Midbrain (tissue), 1 donor: Measurements from ENCODE around the gene CNDP2.

Experiments used
- DNase-seq: peaks from one replicate; lab custom pipeline; 2025; lab: John Stamatoyannopoulos, UW

CNDP2 gene

DNA sequence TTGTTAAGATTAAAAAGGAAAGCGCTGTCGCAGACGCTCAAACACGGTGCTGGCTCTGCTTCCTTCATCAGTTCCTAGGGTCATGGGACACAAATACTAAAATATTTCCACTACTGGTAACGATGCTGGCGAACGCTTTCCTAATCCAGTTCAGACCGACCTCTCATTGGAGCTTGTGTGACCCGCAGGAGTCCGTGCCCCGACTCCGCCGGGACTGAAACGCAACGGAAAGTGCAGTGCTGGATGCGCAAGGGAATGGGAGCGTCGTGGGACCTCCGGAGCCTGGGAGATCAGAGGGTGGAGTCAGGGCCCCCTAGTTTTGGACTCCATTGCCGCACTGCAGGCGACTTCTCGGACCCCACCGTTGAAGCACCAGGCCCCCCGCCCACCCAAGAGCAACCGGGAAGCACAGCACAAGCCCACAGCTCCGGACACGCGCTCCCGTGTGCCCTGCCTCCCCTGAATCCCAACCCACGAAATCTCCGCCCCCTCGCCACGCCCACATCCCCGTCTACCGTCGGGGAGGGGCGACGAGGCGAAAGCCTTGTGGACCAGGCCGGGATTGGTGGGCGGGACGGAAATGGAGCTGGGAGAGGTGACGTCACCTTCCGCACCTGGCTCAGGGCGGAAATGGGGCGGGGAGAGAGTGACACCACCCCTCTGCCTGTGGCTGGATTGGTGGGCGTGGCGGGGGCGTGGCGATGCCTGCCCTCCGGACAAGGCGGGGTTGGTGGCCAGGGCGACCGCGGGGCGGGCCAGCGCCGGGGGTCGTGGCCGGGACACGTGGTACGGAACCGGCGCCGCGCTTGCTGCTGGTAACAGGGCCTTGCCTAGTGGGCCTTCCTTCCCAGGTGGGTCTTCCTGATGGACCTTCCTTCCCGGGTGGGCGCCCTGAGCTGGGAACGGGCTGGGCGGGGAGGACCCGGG is at the start of gene CNDP2:
Gene CNDP2, plus strand, starts transcription at position 783 of the 927 bp plus-strand sequence. CDS start 3,611 bp downstream, outside the sequence.
- DNase-seq: peak; percentile 100

DNA sequence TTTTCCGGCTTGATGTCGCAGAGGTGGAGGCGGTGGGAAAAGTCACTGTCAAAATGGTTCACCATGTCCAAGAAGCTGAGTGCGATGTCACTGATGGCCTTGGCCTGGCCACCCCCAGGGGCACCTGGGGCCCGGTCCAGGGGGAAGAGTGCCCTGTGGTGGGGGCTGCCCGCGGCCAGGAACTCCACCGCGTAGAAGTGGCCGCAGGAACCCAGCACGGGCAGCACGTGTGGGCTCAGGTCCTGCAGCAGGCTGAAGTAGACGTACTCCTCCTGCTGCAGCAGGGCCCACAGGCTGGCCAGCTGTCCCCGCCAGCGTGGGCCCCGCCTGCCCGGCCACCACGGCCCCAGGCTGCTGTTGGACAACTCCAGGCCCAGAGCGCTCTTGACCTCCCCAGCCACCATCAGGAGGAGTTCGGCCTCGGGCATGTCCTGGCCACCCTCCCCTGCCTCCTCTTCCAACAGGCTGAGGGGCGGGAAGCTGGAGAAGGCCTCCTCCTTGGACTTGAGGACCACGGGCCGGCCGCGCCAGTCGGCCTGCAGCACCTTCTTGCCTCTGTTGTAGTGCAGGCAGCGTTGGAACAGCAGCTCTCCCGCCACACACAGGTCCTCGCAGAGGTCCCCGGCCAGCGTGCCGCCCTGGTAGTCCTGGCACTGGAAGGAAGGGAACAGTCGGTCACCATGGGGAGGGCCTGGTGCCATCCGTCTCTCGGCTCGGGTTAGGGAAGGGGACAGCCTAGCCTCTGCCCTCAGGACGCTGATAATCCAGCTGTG is 49.3 kb upstream of the CNDP2 start:
- DNase-seq: no peak

DNA sequence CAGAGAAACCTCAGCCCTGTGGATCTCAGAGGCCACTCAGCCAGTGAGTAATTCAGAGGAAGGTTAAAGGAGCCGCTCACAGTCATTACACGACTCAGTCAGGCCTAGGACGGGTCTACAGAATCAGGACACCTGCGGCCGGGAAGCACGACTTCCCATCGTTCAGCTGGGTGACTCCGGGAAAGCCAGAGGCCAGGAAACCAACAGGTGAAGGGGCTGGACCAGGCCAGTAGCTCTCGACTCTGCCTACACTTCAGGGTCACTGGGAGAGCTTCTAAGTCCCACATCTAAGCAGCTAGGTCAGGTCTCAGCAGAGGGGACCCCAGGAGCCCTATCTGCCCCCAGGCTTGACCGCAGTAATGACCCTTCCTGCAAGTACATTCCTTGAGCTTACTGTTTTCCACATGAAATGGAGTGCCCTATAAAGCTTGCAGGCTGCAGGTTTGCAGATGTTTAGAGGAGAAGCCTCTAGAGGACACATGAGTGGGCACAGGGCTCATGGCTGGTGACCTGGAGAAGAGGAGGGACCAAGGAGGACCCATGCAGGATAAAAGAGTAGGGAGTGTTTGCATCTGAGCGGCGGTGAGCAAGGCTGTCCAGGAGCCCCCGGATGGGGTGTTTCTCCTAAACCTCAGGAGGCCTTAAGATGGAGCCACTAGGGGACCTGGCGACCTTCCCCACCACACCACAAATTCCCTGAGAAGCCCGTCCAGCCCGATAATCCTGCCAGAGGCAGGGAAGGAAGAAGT is 48.6 kb upstream of the CNDP2 start:
- no peak for DNase-seq

DNA sequence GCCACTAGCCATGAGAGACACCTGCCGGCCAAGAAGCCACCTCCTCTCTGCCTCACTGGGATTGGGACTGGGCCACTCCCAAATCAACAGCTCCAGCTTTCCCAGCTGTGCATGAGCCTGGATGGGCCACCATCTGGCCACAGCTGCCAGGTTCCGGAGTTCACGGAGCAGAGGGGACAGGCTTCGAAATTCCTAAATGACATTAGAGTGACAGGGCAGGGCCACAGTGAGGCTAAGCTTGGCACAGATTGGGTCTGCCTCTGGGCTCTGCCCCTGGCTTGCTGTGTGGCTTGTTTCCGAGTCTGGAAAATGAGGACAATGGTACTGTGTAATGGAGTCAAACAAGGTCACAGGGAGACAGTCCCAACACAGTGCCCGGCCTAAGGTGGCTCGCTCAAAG is 45.5 kb upstream of the CNDP2 start:
- DNase-seq: peak; percentile 74

DNA sequence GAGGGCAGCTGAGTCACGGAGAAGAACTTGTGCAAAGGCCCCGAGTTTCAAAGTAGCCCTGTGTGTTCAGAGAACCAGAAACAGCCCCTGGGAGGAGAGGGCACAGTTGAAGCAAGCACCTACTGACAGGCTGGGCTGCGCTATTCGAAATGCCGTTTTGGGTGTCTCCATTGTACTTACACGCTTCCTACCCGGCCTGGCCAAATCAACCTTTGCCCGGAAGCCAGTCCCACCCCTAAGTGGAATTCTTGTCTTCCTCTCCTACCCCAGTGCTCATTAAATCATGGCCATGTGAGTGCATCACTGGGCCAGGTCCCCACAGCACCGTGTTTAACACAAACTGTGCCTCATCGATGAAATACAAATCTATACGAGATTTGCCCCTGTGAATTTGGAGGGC is 45.0 kb upstream of the CNDP2 start:
- DNase-seq: no peak

DNA sequence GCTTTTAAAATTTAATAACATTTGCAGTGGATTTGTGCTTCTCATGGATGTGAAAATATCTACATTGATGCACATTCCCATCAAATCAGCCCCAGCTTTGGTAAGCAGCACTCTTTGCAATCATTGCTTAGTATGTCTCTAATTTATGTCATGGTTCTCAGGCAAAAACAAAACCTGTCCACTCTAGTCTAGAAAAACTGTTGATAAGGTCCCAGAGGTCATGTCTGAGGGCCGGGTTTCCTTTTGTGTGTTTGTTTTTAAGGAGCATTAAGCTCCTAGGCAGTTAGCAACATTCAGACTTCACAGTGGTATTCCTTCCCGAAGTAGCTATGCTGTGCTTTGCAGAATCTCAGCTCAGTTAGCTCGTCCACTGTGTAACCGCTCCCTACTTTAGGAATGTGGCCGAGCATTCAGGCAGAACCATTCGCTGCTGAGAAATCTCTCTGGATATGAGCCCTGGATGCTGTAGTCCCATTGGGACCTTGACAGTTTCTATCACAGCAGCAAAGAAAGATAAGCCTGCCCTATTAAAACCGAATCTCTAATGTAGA is 43.1 kb upstream of the CNDP2 start:
- DNase-seq: no peak

DNA sequence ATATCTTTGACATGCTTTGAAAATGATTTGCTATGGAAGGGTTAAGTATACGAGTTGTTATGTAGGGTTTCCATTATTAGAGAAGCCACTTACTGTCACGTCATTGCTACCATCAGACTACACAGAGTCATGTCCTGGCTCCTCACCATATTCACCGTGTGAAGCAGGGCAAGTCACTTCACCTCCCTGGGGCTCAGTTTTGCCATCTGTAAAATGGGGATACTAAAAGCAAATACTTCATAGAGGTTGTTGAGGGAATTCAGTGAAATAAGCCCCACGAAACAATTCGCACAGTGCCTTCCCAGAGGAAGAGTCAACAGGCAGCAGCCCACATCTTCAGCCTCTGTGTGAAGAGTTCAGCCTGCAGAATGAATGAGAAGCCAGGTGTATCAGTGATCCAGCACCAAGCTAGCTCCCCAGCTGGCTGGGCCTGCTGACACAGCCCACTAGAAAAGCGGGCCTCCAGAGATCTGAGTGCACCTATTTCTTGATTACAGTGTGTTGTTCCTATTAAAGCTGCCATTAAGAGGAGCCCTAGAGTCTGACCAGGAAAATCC is 42.4 kb upstream of the CNDP2 start:
- DNase-seq: no peak

DNA sequence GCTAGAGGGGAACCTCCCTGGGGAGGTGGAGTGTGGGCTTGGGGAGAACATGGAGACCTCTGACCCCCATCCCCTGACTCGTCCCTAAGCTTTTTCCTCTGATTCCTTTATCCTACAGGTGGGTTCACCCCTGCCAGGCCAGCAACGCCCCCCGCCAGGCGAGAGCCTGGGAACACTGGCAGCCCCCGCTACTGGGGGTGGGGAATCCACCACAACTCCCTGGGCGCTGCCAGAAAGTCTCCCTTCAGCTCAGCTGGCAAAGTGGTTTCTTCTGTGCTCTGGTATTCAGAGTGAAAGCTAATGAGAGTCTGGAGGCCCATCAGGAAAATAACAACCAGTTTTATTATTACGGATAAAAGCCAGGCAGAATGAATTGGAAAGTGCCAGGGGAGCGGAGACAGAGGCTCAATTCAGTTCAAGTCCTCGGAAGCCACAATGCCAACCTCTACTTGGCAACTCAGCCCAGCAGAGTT is 41.8 kb upstream of the CNDP2 start:
- DNase-seq: peak; percentile 89

DNA sequence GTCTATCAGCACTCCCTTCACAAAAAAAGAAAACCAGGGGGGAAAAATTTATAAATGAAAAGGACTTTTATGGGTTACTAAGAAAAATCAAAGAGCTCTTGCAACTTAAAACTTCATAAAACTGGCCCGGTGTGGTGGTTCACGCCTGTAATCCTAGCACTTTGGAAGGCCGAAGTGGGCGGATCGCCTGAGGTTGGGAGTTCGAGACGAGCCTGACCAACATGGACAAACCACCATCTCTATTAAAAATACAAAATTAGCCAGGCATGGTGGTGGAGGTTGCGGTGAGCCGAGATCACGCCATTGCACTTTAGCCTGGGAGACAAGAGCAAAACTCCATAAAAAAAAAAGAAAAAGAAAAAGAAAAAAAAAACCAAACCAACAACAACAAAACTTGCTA is 40.8 kb upstream of the CNDP2 start:
- no peak for DNase-seq

DNA sequence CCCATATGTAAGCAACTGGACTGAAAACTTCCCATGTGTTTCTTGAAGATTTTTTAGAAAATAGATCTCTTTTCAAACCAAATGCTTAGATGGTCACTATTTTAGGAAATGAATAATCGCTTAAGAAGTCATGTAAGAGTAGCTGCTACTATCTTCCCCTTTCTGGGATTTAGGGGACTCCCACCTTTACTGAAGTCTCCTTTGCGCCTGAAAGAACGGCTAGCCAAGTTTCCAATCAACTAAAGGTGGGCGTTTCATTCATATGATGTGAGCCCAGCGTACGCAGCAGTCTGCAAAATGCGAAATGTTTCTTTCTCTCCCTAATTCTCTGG is 40.2 kb upstream of the CNDP2 start:
- DNase-seq: no peak

DNA sequence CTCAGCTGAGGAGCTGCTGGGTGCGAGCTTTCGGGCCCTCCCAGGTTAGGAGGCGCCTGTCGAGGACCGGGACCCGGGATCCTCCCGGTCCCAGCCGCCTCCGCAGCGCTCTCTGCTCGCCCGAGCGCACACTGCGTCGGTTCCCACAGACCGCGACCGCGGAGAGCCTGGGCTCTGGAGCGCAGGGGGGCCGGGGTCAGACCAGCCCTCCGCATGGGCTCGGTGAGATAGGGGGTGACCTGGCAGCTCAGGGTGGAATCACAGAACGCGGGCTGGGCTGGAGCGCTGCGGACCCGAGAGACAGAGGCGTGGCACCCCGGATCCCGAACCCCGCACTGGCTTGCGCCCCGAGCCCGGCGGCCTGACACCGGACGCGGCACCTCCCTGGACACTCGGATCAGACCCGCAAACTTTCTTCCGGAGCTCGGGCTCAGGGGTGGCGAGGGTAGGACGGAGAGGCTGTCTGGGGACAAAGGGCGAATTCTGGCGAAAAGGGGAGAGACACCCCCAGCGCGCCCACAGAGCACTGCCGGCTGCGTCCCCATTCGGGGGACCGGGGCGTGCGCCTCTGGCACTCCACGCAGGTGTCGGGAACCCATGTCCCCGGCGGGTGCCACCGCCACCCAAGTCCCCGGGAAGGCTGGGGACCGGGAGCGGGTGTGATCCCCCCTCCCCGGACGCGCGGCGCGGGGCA is 39.7 kb upstream of the CNDP2 start:
- peak; percentile 39 for DNase-seq

DNA sequence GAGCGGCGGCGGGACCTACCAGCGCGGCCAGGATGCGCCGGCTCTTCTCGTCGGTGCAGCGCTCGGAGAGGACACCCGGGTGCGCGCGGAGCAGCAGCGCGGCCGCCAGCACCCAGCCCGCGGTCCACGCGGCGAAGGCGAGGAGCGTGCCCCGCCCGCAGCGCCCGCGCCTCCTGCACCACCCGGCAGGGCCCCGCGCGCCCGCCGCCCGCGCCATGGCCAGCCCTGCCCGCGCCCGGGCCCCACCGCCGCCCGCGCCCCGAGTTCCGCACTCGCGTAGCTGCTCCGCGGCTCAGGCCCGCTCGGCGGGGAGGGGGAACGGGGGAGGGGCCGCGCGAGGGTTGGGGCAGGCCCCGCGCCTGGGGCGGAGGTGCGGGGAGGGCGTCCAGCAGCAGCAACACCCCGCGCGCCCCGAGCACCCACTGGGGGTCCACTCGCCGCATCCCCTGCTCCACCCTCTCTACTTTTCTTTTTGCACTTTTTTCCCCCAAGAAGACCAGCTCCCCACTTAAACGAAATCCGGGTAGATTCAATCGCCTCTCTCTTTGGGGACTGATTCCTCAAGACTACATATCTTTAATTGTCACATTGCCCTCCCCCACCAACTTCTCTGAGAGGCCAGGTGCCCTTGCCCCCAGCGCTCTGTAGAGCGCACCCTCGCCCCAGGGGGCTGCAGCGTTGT is 39.0 kb upstream of the CNDP2 start, which contains the start of gene DIPK1C:
Gene DIPK1C, minus strand, starts transcription at position 266 of the 682 bp plus-strand sequence. Its CDS starts 49 bp downstream, at position 217.
- DNase-seq: peak; percentile 73

DNA sequence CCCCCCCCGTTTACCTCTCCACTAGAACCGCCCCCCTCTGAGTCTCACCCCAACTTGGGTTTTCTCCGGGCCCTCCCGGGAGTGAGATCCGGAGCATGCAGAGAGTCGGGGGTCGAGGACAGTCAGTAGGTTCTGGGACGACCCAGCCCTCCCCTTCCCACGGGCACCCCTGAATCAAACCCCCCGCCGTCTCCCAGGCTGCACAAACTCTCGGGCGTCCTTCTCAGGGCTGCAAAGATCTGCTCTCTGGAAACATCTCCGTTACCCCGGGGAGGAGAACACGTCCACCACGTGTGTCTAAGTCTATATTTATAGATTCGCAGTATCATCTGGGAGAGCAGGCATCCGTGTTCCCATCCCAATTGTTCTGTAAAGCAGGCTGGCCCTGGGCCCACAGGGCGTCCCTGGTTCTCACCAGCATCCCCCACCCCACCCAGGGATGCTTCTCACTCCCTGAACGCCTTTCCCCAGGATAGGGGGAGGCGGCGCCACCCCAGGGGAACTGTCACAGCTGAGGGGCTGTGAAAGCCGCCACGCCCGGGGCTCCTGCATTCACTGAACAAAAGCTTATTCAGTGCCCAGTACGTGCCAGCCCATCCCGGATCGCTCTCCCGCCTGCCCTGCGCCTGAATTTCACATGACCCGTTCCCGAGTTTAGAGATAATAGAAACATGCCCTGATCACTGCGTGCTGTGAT is 38.3 kb upstream of the CNDP2 start:
- peak; percentile 80 for DNase-seq

DNA sequence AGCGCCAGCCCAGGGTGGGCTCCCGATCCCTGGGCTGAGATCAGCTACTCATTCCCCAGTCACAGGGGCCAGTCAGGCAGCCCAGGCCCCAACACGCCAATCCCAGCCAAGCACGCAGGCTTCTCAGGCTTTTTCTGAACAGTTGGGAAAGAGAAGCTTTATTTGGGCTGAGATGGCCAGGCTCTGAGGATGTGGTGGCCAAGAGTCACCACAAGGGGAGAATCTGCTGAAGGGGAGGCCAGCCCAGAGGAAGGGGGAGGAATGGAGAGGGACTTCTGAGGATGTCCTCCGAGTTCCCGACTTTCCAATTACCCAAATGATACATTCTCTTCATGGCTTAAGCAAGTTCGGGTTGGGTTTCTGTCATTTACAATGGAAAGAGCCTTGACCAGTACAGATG is 36.3 kb upstream of the CNDP2 start:
- peak; percentile 35 for DNase-seq

DNA sequence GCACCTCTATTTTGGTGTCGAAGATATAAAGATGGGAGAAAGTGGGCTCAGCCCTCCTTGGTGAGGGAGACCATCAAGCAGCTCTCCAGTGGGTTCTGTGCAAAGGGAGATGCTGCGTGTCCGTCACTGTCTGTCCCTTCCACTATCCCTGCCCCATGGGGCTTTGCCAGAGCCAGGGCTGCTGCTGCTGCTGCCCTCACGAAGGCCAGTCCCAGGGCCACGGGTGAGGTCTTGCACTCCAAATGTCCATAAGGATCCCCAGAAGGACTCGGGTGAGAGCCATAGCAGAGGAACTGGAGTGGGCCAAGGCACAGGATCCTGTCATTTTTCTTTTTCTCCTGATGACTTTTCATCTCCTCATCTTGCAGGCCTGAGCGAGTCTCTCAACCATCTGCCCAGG is 35.3 kb upstream of the CNDP2 start:
- DNase-seq: no peak

DNA sequence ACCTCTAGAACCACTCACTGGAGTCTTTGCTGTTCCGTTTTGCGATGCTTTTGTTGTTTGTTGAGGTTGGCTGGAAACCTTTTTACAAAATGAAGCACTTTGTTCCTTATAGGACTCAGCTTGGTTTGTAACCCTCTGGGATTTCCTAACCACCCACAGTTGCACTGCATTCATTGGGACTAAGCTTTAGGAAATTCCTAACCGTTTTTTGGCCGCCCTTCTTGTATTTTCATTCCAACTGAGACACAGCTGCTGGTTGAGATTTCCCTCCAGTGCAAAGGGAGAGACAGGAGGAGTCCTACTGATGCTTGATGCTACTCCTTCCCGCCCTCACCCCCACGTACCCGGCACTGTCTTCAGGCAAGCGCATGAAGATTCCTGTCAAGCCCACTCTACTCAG is 32.9 kb upstream of the CNDP2 start:
- DNase-seq: no peak

DNA sequence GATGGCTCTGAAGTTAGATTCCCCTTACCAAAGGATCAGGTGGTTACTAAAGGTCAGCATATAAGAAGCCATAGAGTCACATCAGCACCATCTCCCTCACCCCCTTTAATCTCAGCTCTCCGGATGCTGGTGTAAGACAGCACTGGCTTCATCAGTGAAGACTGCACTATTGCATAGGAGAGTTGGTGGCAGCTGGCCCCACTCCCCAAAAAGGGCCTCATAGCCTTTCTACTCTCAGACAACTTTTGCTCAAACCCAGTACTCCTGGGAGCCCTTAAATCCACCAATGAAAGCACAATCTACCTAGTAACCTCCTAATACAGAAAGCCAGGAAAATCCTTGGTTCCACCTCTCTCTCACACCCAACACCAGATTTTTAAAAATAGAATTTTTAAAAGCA is 32.2 kb upstream of the CNDP2 start:
- no peak for DNase-seq

DNA sequence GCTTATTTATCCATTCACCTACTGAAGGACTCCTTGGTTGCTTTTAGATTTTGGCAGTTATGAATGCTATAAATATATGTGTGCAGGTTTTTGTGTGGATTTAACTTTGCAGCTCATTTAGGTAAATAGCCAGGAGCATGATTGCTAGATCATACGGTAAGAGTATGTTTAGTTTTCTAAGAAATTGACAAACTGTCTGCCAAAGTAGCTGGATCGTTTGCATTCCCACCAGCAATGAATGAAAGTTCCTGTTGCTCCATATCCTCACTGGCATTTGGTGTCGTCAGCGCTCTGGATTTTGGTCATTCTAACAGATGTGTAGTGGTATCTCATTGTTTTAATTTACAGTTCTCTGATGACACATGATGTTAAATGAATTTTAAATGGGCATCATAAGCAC is 30.4 kb upstream of the CNDP2 start:
- DNase-seq: no peak

DNA sequence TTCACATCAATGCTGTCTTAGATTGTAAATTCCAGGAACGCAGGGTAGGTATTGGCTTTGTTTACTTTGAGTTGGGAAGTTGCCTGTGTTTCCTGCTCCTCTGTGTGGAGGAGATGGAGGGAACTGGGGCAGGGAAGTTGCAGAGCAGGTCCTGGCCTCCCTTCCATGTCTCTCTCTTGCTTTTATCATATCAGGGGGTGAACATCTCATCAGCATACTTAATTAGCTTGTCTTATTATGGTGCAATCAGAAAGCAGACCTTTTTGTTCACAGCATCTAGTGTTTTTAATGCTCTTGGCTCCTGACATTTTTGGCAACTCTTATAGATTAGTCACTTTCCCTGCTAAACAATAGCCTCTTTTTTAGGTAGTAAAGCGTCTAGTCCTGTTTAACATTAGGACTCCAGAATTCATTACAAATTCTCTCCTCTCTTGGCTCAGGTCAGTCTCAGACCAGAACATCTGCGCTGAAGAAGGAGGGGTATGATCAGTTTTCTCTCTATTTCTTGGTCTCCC is 27.6 kb upstream of the CNDP2 start:
- peak; percentile 14 for DNase-seq

DNA sequence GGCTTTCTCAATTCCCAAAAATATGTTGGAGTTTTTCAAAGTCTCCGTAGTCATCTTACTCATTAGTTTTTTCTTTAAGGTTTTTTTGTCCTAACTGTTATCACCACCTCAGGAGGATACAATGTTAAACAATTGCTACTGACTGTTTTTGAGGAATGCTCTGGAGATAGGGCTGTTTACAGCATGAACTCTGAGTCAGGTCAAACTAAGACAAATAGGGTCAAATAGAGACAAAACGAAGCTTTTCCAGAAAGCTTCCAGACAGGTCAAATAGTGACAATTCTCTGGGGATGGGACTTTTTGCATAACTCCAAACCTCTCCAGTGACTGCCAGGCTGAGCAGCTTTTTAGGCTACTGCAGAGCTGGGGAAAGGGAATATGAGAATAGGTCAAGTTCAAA is 23.9 kb upstream of the CNDP2 start:
- no peak for DNase-seq
